ENCODE measurements around the gene ITPRIPL2. TPM values are rescaled to one million over a fixed set of nuclear protein-coding genes. Genes with fewer than 3 reads are reported as not detected.

Gene ITPRIPL2
- 41.9 and 46.5 TPM in 2 replicates for total RNA-seq

DNA sequence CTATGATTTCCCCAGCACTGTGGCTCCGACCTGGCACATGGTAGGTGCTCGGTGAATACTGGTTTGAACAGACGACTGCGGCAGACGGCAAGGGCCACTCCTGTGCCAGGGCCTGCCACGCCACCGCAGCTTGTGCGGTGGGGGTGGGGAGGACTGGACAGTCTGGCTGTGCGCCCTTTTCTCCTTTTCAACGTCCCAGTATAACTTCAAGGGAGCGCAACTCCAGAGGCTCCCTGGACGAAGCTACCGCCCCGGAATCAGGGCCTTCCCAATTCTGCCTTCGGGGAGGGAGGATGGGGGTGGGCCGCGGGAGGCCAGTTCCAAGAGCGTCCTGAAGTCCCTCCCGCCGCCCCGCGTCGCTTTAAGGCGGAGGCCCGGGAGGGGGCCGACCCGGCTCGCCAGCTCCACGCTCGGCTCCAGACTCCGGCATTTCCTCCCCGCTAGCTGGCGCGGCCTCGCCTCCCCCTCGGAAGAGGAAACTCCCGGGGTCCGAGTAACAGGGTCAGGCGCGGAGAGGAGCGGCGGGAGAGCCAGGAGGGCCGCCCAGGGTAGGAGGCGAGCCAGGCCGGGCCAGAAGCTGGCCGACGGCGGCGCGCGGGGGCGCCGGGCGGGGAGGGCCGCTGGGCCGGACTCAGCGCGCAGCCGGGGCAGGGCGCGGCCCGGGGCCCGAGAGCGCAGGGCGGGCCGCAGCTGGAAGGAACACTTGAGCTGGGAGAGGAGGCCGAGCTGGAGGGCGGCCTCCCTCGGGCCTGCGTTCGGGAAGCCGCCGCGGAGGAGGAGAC, at the start of gene ITPRIPL2:
Gene ITPRIPL2 (plus strand): TSS at position 388 of the 782 bp plus-strand sequence. CDS start 498 bp downstream, outside the sequence.

DNA sequence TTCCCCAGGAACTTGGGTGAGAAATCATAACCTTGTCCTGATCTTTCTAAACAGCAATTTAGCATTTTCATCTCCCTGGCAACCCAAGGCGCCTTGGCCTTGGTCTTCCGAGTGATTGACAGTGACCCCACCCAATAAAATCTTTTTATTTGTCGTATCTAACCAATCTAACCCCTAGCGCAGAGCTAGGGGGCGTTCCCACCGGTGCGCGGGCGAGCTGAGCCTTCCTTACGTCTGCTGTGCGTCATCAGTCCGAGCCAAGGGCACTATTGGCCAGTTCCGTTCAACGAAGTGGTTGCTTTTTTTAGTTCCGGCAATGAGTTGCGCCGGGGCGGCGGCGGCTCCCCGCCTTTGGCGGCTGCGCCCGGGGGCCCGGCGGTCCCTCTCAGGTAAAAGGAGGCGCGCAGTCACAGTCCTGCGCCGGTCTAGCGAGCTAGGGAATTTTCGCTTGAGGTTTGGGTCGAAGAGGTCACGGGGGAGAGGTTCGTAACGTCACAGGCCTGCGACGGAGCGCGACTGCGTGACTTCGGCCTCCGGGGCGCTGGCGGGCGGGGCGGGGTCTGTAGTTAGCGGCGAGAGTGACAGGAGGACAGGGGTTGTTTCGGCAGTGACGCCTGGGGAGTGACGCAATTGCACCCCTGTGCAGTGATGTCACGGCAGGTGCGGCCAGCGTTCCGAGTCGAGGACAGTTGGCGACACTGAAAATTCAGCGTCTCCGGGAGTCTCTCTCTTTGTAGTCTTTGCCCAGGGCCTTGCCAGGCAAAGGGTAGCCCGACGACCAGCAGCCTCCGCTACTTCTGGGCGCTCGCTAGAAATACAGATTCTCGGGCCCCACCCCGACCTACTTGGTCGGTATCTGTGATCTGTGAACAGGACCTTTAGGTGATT, 46.2 kb upstream of the ITPRIPL2 start, which contains the start of gene COQ7:
Gene COQ7 (plus strand): TSS at position 266 of the 888 bp plus-strand sequence. CDS start 51 bp downstream, at position 317.

DNA sequence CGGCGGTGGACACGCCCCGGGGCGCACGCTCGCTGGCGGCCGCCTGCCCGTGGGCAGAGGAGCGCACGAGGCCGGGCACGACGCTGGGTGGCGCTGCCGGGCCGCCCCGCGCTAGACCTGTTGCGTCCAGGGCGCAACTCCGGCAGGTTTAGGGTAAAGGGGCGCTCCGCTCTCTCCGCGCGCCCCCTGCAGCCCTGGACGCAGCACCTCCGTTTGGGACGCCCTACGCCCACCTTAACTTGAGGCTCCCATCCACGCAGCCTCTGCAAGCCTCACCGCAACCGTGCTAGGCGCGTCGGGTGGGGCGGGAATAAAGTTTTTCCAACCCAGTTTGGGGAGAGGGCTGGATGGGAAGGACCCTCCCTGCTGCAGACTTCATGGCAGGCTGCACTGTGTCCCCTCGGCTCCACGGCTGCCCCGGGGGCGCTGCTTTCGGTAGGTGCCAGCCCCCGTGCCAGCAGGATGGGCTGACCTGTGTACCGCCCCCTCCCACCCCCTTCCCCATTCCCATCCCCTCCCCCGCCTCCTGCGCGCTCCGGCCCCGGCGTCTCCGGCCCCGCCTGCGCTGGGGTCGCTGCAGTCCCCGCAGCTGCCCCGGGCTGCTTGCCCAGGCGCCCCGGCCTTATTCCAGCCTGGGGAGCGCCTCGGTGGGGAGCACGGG, 54.1 kb downstream of the ITPRIPL2 start, which contains the start of gene SYT17:
Gene SYT17 (plus strand): TSS at position 531 of the 661 bp plus-strand sequence. CDS start 407 bp downstream, outside the sequence.

Other genes starting within 250 kb of the ITPRIPL2 start
- 132 and 143 TPM in 2 replicates for gene SMG1, start 187.6 kb upstream of the ITPRIPL2 start, total RNA-seq
- gene TMC7, start 130.0 kb upstream of the ITPRIPL2 start, total RNA-seq = 4.2 and 5.6 TPM in 2 replicates
- 14.9 and 16.5 TPM in 2 replicates for gene COQ7, start 46.4 kb upstream of the ITPRIPL2 start, total RNA-seq
- gene SYT17, start 54.3 kb downstream of the ITPRIPL2 start, total RNA-seq = 0.53 and 0.65 TPM in 2 replicates
- not detected in 2 replicates for gene CLEC19A, start 171.8 kb downstream of the ITPRIPL2 start, total RNA-seq